ENCODE measurements around the gene EPS15.

The EPS15 gene

DNA sequence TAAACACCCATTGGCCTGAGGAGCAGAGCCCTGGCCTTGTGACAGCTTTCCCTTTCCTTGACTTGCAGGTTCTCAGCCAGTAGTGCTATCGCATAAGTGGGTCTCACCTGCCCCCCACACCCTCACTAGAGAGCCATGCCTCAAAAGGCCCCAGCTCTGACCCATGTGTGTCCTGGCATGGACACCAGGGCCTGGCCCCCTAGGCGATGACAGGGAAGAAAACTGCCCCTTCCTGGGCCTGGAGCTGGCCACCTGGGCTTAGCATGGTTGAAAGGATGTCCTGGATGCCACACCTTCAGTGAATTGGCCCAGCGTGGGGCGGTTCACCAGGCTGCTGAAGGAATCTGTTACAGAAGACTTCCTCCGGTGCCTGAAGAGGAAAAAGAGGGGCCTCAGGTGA lies 207.2 kb downstream of the EPS15 start:
- no peak for DNase-seq

DNA sequence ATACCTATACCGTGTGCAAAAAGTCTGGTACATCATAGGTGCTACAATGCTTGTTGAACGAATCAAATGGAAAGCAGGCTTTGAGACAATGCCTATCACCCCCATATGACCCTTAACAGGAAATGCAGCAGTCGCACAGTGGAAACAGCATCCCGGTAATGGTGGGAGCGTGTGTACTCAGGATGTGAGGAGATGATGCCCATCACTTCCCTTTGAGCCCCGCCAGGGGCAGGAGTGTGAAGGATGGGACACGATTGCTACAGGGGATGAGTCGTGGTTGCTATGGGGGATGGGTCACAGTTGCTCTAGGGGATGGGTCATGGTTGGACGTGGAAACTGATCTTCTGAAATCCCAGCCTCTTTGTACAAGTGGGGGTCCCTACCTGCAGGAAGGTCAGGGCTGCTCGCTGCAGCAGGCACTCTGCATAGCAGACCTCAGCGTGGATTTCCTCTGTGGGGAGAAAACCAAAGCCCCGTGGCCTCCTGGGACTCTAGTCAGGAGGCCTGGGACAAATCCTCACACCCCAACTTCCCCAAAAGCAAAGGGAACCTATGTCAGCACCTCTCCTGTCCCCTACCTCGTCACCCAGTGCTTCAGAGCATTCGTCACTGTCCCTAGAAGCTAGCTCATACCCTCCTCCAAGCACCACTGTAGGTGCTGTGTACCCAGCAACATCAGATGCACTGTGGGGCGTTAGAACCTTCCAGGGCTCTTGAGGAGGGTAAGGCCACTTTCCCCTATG lies 208.0 kb downstream of the EPS15 start:
- no peak for DNase-seq

DNA sequence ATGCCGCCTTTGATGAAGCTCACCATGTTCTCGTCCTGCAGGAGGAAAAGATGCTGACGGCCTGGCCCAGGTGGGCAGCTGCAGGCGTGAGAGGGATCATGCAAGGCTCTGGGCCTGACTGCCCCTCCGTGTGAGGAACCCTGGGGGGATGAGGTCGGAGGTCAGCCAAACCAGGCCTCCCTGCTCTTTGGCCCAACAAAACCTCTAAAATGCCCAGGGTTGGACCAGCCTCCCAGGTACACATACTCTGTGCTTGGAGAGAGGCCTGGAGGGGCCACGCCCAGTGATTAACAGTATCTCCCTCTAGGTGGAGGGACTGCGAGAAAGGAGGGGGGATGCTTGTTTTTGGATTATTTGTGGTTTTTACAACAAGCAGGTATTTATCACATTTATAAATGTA lies 209.8 kb downstream of the EPS15 start:
- no peak for DNase-seq

DNA sequence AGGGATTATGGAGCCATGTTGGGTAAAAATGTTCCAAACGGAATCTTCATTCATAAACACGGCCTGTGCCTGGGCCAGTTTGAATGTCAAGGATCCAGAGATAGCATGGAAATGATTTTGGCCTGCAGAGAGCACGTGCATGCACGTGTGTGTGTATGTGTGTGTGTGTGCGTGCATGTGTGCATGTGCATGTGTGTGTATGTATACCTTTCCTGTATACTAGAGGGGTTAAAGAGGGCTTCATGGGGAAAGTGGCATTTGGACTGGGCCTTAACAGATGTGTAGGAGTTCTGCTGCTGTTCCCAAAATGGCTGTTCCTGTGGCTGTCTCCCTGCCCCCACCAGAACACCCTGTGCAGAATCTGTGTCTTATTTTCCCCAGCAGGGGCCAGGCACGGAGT lies 210.4 kb downstream of the EPS15 start:
- DNase-seq: no peak

DNA sequence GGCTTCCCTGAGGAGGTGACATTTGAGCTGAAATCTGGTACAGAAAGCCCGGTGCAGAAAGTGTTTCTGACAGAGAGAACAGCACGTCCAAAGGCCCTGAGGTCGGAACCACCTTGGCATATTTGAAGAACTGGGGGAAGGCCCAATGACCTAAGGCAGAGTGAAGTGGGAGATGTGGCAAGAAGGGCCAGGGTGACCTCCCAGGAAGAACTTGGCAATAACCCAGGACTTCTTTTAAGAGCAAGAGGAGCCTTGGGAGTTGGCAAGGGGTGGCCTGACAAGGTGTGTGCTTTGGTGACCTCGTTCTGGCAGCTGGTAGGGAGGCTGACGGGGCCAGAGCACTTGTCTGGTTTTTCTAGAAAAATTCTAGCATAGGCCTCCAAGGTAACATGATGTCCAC lies 212.1 kb downstream of the EPS15 start:
- DNase-seq: no peak

DNA sequence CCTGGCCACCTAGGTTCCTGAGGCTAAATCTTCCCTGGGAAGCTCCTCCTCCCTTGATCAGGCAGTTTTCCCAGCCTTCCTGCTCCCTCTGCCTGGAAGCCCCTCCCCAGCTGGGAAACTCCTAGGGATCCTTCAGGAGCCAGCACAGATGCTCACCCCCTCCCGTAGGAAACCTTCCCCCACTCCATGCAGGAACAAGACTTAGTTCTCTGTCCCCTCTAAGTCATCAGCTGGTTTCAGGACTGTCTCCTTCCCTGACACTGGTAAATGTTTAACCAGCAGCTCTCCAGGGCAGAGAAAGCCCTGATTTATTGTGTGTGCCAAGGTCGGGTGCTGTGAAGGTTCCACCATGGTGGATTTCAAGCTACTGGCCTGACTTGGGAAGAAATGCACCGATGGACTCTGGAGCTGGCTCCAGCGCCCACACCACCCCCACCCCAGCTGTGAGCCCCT lies 213.7 kb downstream of the EPS15 start:
- DNase-seq: peak; percentile 67

DNA sequence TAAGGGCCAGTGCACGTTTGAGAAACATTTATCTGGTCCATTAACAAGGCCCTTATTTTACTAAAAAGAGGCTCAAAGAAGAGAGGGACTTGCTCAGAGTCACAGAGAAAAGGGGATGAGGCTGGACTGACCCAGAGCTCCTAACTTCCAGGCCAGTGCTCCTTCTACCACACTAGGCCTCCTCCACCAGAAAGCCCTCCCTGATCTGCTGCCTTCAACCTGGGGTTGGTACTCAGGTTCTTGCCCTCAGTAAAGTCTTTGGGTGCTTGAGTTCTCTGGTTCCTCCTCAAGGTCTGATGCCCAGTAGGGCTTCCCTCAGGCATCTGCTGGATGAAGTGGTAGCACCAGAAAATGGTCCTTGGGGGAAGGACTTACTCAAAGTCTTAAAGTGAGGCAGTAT lies 214.7 kb downstream of the EPS15 start:
- no peak for DNase-seq

All from NCI-H82 (cell line).